IMR-90 (cell line): Measurements from ENCODE around the gene LRRC58. TPM values are rescaled to one million over a fixed set of nuclear protein-coding genes. Genes with fewer than 3 reads are reported as not detected.

ENCODE experiments used
- ATAC-seq: fragments of 200-7000 bp; cut with Tn5 transposase; 2 replicates; pipeline ENCODE4 v1.9.1; 2020; ENCODE audit warnings: low read depth, mild to moderate bottlenecking, moderate library complexity
- BruUV-seq: library from RNA; stranded (reverse); fragments of 400-500 nt; replicated peaks from 2 replicates; lab custom pipeline; 2021; lab: Mats Ljungman, UMichigan
- CTCF ChIA-PET: fragments of 300-600 bp; formaldehyde crosslinking; extraction: SDS; loops from one replicate; lab custom pipeline; 2021; ENCODE audit warnings: antibody characterized with exemption; lab: Yijun Ruan, JAX
- POLR2A ChIA-PET: fragments of 300-600 bp; sonication (Branson Sonifier 250); formaldehyde crosslinking; loops from one replicate; lab custom pipeline; 2022; ENCODE audit warnings: antibody characterized with exemption; ENCODE audit not compliant: unreplicated experiment; lab: Charles Lee
- DNase-seq: peaks from one replicate; pipeline ENCODE4 v3.0.0; 2013
- H2AFZ ChIP-seq: replicated peaks from 2 replicates; pipeline ENCODE3; 2013; ENCODE audit warnings: low read length, mild to moderate bottlenecking; ENCODE audit not compliant: poor library complexity
- H2AK5ac ChIP-seq: 2 replicates; pipeline ENCODE4 v1.6.1; 2013; ENCODE audit warnings: low read depth, low read length, inconsistent platforms
- H2AK9ac ChIP-seq: replicated peaks from 2 replicates; pipeline ENCODE3; 2013; ENCODE audit warnings: mild to moderate bottlenecking, low read depth, low read length, moderate library complexity; ENCODE audit not compliant: poor library complexity
- H2BK120ac ChIP-seq: 2 replicates; pipeline ENCODE4 v1.6.1; 2013; ENCODE audit warnings: low read depth, low read length, inconsistent platforms
- H2BK15ac ChIP-seq: 3 replicates; pipeline ENCODE4 v1.6.1; 2013; ENCODE audit warnings: low read depth, low read length, inconsistent platforms
- H2BK20ac ChIP-seq: 2 replicates; pipeline ENCODE4 v1.6.1; 2013; ENCODE audit warnings: low read depth, mild to moderate bottlenecking, inconsistent platforms, low read length, moderate library complexity
- H2BK5ac ChIP-seq: 2 replicates; pipeline ENCODE4 v1.6.1; 2013; ENCODE audit warnings: mild to moderate bottlenecking, low read depth, low read length, inconsistent platforms; ENCODE audit not compliant: poor library complexity, severe bottlenecking
- H3K14ac ChIP-seq: replicated peaks from 2 replicates; pipeline ENCODE4 v1.6.1; 2013; ENCODE audit warnings: low read depth, low read length, inconsistent platforms
- H3K18ac ChIP-seq: 2 replicates; pipeline ENCODE4 v1.6.1; 2013; ENCODE audit warnings: low read depth, low read length, control low read depth
- H3K23ac ChIP-seq: 2 replicates; pipeline ENCODE4 v1.6.1; 2013; ENCODE audit warnings: low read depth, low read length, inconsistent platforms
- H3K27ac ChIP-seq: 2 replicates; pipeline ENCODE4 v1.5.1; 2013; ENCODE audit warnings: mild to moderate bottlenecking, control low read depth, low read length; ENCODE audit not compliant: insufficient read depth
- H3K27me3 ChIP-seq: 2 replicates; pipeline ENCODE4 v1.6.1; 2013; ENCODE audit warnings: low read length; ENCODE audit not compliant: control insufficient read depth, insufficient read depth
- H3K36me3 ChIP-seq: 2 replicates; pipeline ENCODE4 v1.6.1; 2013; ENCODE audit warnings: low read length, mixed read lengths; ENCODE audit not compliant: control insufficient read depth, insufficient read depth
- H3K4ac ChIP-seq: 2 replicates; pipeline ENCODE4 v1.6.1; 2013; ENCODE audit warnings: low read depth, low read length, inconsistent platforms
- H3K4me1 ChIP-seq: 2 replicates; pipeline ENCODE4 v1.6.1; 2013; ENCODE audit warnings: low read length, mixed read lengths; ENCODE audit not compliant: control insufficient read depth, insufficient read depth
- H3K4me2 ChIP-seq: 2 replicates; pipeline ENCODE4 v1.6.1; 2013; ENCODE audit warnings: low read depth, mild to moderate bottlenecking, control low read depth, low read length, moderate library complexity
- H3K4me3 ChIP-seq: 2 replicates; pipeline ENCODE4 v1.5.1; 2013; ENCODE audit warnings: low read depth, mild to moderate bottlenecking, control low read depth, low read length, moderate library complexity; ENCODE audit not compliant: insufficient read depth
- H3K56ac ChIP-seq: 2 replicates; pipeline ENCODE4 v1.6.1; 2013; ENCODE audit warnings: low read length, inconsistent platforms; ENCODE audit not compliant: insufficient read depth; ENCODE audit errors: extremely low read depth
- H3K79me1 ChIP-seq, 2 experiments: 2 replicates each; pipeline ENCODE4 v1.6.1; 2013; ENCODE audit warnings: low read length in 2 of 2, inconsistent platforms in 1 of 2, low read depth in 1 of 2
- H3K9ac ChIP-seq: 2 replicates; pipeline ENCODE4 v1.6.1; 2013; ENCODE audit warnings: low read depth, low read length, control low read depth
- H3K9me1 ChIP-seq: 2 replicates; pipeline ENCODE4 v1.6.1; 2013; ENCODE audit warnings: low read length, inconsistent platforms; ENCODE audit not compliant: insufficient read depth
- H3K9me3 ChIP-seq: 2 replicates; pipeline ENCODE4 v1.6.1; 2013; ENCODE audit warnings: low read length; ENCODE audit not compliant: control insufficient read depth, insufficient read depth
- H4K20me1 ChIP-seq: 2 replicates; pipeline ENCODE4 v1.6.1; 2013; ENCODE audit warnings: low read length, inconsistent platforms; ENCODE audit not compliant: insufficient read depth
- H4K5ac ChIP-seq: 2 replicates; pipeline ENCODE4 v1.6.1; 2013; ENCODE audit warnings: mild to moderate bottlenecking, low read depth, low read length, control low read depth
- H4K8ac ChIP-seq, 2 experiments: 2 replicates each; pipeline ENCODE4 v1.6.1; 2013; ENCODE audit warnings: low read depth in 2 of 2, low read length in 2 of 2, control low read depth in 1 of 2, inconsistent platforms in 1 of 2
- H4K91ac ChIP-seq: 2 replicates; pipeline ENCODE4 v1.6.1; 2013; ENCODE audit warnings: low read depth, low read length, inconsistent platforms; ENCODE audit not compliant: insufficient read depth
- BHLHE40 ChIP-seq: fragments of 150-350 bp; IDR thresholded peaks from 2 replicates; pipeline ENCODE4 v1.6.1; 2016; ENCODE audit warnings: mild to moderate bottlenecking, low read depth, low read length
- CEBPB ChIP-seq: IDR thresholded peaks from 2 replicates; pipeline ENCODE4 v1.6.1; 2012; ENCODE audit warnings: low read depth, low read length, improper control_type of control experiment
- FOS ChIP-seq: fragments of 150-350 bp; IDR thresholded peaks from 2 replicates; pipeline ENCODE4 v1.6.1; 2016; ENCODE audit warnings: low read depth, low read length
- MAZ ChIP-seq: IDR thresholded peaks from 2 replicates; pipeline ENCODE4 v1.6.1; 2012; ENCODE audit warnings: low read depth, mild to moderate bottlenecking, low read length, improper control_type of control experiment, moderate library complexity, borderline replicate concordance
- RCOR1 ChIP-seq: IDR thresholded peaks from 2 replicates; pipeline ENCODE4 v1.6.1; 2012; ENCODE audit warnings: mild to moderate bottlenecking, low read length, improper control_type of control experiment; ENCODE audit not compliant: insufficient replicate concordance
- SMC3 ChIP-seq: fragments of 150-350 bp; IDR thresholded peaks from 2 replicates; pipeline ENCODE4 v1.6.1; 2016; ENCODE audit warnings: low read depth, mild to moderate bottlenecking, antibody characterized with exemption, low read length, moderate library complexity
- WGBS, 2 experiments: methylation state at CpG; one replicate each; pipeline versions ENCODE4 v1.1.5 to v1.1.7; 2013; ENCODE audit warnings: missing lambda C conversion rate in 2 of 2; ENCODE audit not compliant: insufficient read length in 1 of 2; ENCODE audit errors: extremely low coverage in 2 of 2; 5-methylcytosine and 5-hydroxymethylcytosine counted together
- dilution Hi-C: fragments of 300-500 bp; cut with HindIII; formaldehyde crosslinking; loops from one replicate; pipeline ENCODE4 v1.14.3; 2018; ENCODE audit warnings: low sequenced_read_pairs; ENCODE audit not compliant: unreplicated experiment
- in situ Hi-C: fragments of 300-500 bp; cut with MboI; formaldehyde crosslinking; loops from 3 replicates; pipeline ENCODE4 v1.14.3; 2019; ENCODE audit warnings: low sequenced_read_pairs, inconsistent platforms, mixed read lengths
- intact Hi-C: fragments of 100-400 bp; cut with micrococcal nuclease; formaldehyde crosslinking; loops from 2 replicates; pipeline ENCODE4 v1.10.0; 2022
- polyA plus RNA-seq, 3 experiments: library from polyadenylated mRNA; depleted of rRNA; stranded (reverse); fragments of >200 nt; gene quantifications; 2 replicates each; pipeline ENCODE4 v1.2.3, GENCODE V29; 2012; ENCODE audit warnings: low replicate concordance in 1 of 3
- total RNA-seq: library from RNA; depleted of rRNA; stranded (reverse); fragments of >200 nt; gene quantifications from 2 replicates; pipeline ENCODE4 v1.2.3, GENCODE V29; 2012
- TF ChIP-seq, protein P1 (sequence below): fragments of 150-350 bp; IDR thresholded peaks from 2 replicates; pipeline ENCODE4 v1.6.1; 2017; ENCODE audit warnings: mild to moderate bottlenecking, antibody characterized with exemption, low read length, low read depth
- TF ChIP-seq, protein P2 (sequence below): fragments of 150-350 bp; IDR thresholded peaks from 2 replicates; pipeline ENCODE4 v1.6.1; 2016; ENCODE audit warnings: low read depth, mild to moderate bottlenecking, low read length, moderate library complexity, borderline replicate concordance

Gene LRRC58
- total and polyA plus RNA-seq, 2 of the 4 experiments (the other 2 are of a cell fraction) = 5.0 to 13.4 TPM

DNA sequence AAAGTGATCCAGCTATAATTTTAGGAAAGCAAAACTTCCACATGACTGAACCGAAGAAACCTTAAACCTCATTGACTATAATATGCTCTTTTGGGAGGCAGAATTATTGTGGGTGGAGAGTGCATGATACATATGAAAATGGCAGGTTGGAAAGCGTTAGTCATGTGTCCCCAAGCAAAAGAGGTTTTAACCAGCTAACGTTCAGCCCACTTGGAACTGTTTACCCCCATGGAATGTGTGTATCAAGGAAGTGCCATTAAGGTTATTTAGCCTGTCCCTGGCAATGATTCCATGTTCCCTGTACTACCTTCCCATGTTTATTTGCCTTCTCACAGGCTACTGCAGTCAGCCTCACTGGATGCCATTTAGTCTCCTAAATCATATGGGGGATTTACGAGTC is 44.1 kb upstream of the LRRC58 start:
- Histone ChIP-seq H2BK5ac (no peak overlapping the region), H3K56ac (no peak overlapping the region), H4K8ac (no peak overlapping the region), H2BK15ac (no peak overlapping the region), H3K27ac (no peak overlapping the region), H2AK9ac (no peak overlapping the region), H4K5ac (no peak overlapping the region), H3K4ac (no peak overlapping the region), H3K4me3 (no peak overlapping the region), H3K9me1 (peaks cover 1% of the 10 kb centered on the region; the same call in 1 of the 2 replicates), H4K91ac (no peak overlapping the region), H2BK20ac (no peak overlapping the region), H3K9me3 (no peaks in the 10 kb centered on the region), H3K36me3 (peaks cover 38% of the 10 kb centered on the region), H3K9ac (no peak overlapping the region), H2AK5ac (no peak overlapping the region), H3K18ac (no peak overlapping the region), H3K14ac (no peak overlapping the region), H2BK120ac (no peak overlapping the region), H3K79me1 (peaks cover 0 to 5% of the 10 kb centered on the region in 2 experiments; a peak in 2 of 4 replicates), H4K20me1 (peaks cover 10% of the 10 kb centered on the region), H3K27me3 (no peaks in the 10 kb centered on the region), H3K23ac (no peak overlapping the region), H3K4me1 (no peaks in the 10 kb centered on the region), H3K4me2 (no peak overlapping the region), H2AFZ (no peak overlapping the region)
- POLR2A ChIA-PET = interaction anchor here (0.6 kb wide), 1 partner anchor 60 kb away, joined by 10 read pairs; no protein-coding TSS in a partner anchor
- ATAC-seq = peak; percentile 19; the same call in 1 of the 2 replicates
- intact Hi-C loops (loop anchor here (2.0 to 10.0 kb wide), 2 partner anchors 148 to 298 kb away; partner anchors contain the start of gene GSK3B), in situ Hi-C loops (no loop called here), dilution Hi-C loops (no loop called here)
- WGBS, 2 experiments = 100% methylated on average over 1 of the region's 4 CpGs; no CpG with 5 or more reads in 1 of the 2 experiments
- peak; percentile 21 for DNase-seq
- TF ChIP-seq CEBPB (no peak), SMC3 (no peak), BHLHE40 (no peak), FOS (no peak), RCOR1 (no peak), MAZ (no peak)
- TF ChIP-seq, protein P1, sequence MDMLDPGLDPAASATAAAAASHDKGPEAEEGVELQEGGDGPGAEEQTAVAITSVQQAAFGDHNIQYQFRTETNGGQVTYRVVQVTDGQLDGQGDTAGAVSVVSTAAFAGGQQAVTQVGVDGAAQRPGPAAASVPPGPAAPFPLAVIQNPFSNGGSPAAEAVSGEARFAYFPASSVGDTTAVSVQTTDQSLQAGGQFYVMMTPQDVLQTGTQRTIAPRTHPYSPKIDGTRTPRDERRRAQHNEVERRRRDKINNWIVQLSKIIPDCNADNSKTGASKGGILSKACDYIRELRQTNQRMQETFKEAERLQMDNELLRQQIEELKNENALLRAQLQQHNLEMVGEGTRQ = no peak
- TF ChIP-seq, protein P2, sequence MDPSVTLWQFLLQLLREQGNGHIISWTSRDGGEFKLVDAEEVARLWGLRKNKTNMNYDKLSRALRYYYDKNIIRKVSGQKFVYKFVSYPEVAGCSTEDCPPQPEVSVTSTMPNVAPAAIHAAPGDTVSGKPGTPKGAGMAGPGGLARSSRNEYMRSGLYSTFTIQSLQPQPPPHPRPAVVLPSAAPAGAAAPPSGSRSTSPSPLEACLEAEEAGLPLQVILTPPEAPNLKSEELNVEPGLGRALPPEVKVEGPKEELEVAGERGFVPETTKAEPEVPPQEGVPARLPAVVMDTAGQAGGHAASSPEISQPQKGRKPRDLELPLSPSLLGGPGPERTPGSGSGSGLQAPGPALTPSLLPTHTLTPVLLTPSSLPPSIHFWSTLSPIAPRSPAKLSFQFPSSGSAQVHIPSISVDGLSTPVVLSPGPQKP = no peak
- BruUV-seq = no TSS peak
- CTCF ChIA-PET = no interaction called here
